Fibroblast of skin of back (primary cell): Measurements from ENCODE around the gene TBC1D9.
A peak's percentile ranks its signal among the peaks of the same experiment; 100 is the strongest.

Experiments used
- DNase-seq: peaks from one replicate; pipeline ENCODE4 v3.0.0-alpha.2; 2013

TBC1D9 gene

DNA sequence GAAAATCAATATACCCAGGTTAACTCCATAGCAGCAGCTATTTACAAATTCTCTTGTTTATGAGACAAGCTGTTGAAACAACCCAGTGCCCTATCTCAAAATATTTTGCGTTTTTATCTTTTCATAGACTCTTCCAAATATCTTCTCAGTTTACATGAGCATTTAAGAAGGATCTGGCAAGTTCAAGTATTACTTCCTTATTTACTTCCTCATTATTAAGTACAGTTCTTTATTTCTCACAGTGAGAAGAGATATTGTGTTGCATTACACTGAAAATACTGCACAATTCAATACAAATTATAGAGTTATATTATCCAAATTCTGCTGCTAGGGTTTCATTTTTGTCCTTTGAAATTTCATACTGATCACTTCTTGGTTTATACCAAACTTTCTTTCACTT, 143.8 kb downstream of the TBC1D9 start:
- DNase-seq: no peak

DNA sequence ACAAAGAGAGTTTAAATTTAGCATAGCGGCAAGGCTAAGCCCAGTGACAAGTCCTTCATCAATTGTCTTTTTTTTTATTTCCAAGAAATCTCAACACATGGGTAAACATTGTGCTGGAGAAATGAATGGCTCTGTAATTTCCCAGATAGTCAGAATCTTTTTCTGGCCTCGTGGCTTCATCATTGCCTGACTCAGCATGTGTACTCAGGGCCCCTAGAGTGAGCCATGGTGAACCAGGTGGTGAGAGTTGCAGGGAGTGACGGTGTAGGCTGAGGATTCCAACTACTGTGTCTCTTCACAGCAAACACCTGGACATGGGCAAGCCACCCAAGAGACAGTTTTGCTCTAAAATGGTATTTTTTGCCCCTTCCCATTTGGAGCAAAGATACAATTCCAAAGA, 144.3 kb downstream of the TBC1D9 start:
- DNase-seq: no peak

GRCh38 chr4:140609548-140610425, 146.4 kb downstream of the TBC1D9 start:
- DNase-seq: peak; percentile 56

- DNase-seq: no peak
These were observed 148.3 kb downstream of the TBC1D9 start for GRCh38 chr4:140607852-140608251.

GRCh38 chr4:140604544-140604943, 151.6 kb downstream of the TBC1D9 start:
- DNase-seq: no peak

DNA sequence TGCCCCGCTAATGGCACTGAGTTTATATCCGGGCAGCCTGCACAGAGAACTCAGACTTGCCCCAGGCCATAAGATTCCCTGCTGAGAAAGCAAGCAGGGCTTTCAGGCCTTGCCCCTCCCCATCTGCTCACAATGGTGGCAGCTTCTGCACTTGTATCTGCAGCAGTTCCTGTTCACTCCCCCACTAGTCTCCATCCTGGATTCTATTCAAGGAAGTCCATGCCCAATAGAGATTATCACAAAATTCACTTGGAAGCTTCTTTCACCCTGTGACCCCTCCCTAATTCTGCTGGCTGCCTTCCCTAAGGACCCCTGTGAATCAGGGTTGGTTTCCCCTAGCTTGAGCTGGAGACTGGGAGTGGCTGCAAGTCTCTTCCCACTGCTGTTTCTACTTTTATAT, 152.9 kb downstream of the TBC1D9 start:
- no peak for DNase-seq

DNA sequence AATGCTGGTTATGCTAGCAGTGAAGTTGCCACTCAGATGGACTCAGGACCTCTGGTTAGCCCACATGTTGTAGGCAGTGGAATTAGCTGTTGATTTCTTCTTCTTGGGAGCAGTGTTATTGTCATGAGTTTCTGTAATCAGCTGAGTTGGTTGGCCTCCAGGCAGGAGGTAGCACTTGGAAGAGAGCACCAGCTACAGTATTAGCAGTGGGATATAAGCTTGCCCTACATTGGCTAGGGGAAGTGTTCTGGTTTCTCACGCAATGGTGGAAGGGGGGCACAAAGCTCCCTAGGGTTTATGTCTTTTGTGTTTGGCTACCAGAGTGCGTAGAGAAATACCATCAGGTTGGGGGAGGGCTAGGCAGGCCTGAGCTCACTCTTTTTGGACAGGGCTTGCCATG, 153.5 kb downstream of the TBC1D9 start:
- DNase-seq: no peak

DNA sequence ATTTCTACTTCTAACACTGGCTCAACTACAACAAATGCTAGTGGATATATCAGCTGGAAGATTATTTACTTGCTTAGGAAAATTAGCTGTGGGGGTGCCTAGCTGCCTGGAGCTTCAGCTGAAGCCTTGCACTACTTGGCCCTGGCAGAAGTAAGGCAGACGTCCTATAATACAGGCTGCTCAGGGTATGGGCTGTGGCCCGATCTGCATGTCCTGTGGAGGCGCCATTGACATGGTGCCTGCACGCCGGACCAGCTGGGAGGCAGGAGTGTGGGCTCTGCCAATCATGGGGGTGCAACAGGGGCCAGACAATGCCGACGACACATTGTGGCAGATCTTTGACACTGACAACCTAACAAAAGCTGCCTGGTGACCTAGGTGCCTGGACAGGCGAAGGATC, 155.8 kb downstream of the TBC1D9 start:
- DNase-seq: no peak

DNA sequence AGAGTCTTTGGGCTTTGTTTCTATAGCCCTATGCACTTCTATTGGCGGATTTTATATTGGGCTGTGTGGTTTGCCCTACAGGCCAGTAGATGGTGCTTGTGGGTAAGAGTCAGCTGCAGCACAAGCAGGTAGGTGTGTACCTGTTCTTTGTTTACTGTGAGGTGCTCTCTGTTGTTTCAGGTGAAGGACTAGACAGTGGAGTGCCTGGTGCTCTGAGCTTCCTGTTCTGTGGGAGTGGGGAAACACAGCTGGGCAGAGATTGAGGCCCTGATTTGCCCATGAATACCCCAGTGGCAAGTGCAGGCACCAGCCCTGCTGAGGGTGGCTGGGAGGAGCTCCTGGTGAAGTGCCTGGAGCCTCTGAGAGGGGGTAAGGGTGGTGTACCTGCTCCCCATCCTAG, 161.1 kb downstream of the TBC1D9 start:
- no peak for DNase-seq

DNA sequence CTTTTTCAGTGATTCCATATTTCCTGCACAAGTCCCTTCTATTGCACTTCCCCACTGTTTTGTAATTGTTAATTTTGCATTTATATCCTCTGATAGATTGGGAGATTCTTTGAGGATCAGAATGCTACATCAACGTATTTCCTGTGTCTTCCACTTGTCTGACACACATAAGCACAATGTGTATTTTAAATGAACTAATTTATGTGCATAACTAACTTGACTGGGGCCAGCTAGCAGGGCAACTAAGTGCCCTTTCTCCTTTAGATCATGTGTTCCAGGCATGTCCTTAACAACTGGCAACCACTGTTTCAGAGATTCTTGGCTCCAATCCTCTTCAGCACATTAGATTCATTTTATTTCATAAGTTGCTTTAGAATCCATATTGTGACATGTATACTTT, 171.7 kb downstream of the TBC1D9 start:
- no peak for DNase-seq

- no peak for DNase-seq
These were observed 175.1 kb downstream of the TBC1D9 start for GRCh38 chr4:140581078-140581477.

GRCh38 chr4:140579278-140579677, 176.9 kb downstream of the TBC1D9 start:
- DNase-seq: no peak

- no peak for DNase-seq
These were observed 180.7 kb downstream of the TBC1D9 start for GRCh38 chr4:140575489-140575888.

- DNase-seq: no peak
These were observed 184.6 kb downstream of the TBC1D9 start for GRCh38 chr4:140571620-140572019.
